ENCODE data around the gene ROBO2. TPM values are rescaled to one million over a fixed set of nuclear protein-coding genes. Genes with fewer than 3 reads are reported as not detected.

ROBO2 gene
- total RNA-seq, 1 donor from 2014 or later, result 0.79 TPM

- H3K36me3 ChIP-seq (ENCODE audit: control insufficient read depth, insufficient read depth, low read length), result no peaks in the 10 kb centered on the region
- TF ChIP-seq CTCF (IDR thresholded peaks at IDR 0.05; ENCODE audit: insufficient read depth, low read length, severe bottlenecking), result no peak
- no peak for FAIRE-seq
- no peak overlapping the region for H3K4me3 ChIP-seq (ENCODE audit: low read depth, low read length)
- no peaks in the 10 kb centered on the region for H3K27me3 ChIP-seq (ENCODE audit: control insufficient read depth, insufficient read depth, low read length)
- no peak for DNase-seq (ENCODE audit: low read depth)
Observed at GRCh38 chr3:77236118-77236517, 196.2 kb downstream of the ROBO2 start.

GRCh38 chr3:77240072-77240650 is 200.3 kb downstream of the ROBO2 start:
- FAIRE-seq (no peak), DNase-seq (ENCODE audit: low read depth) (no peak)
- H3K36me3 ChIP-seq (ENCODE audit: control insufficient read depth, insufficient read depth, low read length), result no peaks in the 10 kb centered on the region
- TF ChIP-seq CTCF (IDR thresholded peaks at IDR 0.05; ENCODE audit: insufficient read depth, low read length, severe bottlenecking), result no peak
- no peaks in the 10 kb centered on the region for H3K27me3 ChIP-seq (ENCODE audit: control insufficient read depth, insufficient read depth, low read length)
- H3K4me3 ChIP-seq (ENCODE audit: low read depth, low read length), result no peak overlapping the region

GRCh38 chr3:77242371-77242770 is 202.5 kb downstream of the ROBO2 start:
- FAIRE-seq (no peak), DNase-seq (ENCODE audit: low read depth) (no peak)
- no peak for TF ChIP-seq CTCF (IDR thresholded peaks at IDR 0.05; ENCODE audit: insufficient read depth, low read length, severe bottlenecking)
- Histone ChIP-seq H3K27me3 (ENCODE audit: control insufficient read depth, insufficient read depth, low read length) (no peaks in the 10 kb centered on the region), H3K4me3 (ENCODE audit: low read depth, low read length) (no peak overlapping the region), H3K36me3 (ENCODE audit: control insufficient read depth, insufficient read depth, low read length) (no peaks in the 10 kb centered on the region)

- H3K27me3 ChIP-seq (ENCODE audit: control insufficient read depth, insufficient read depth, low read length), result no peaks in the 10 kb centered on the region
- TF ChIP-seq CTCF (IDR thresholded peaks at IDR 0.05; ENCODE audit: insufficient read depth, low read length, severe bottlenecking), result no peak
- H3K4me3 ChIP-seq (ENCODE audit: low read depth, low read length), result no peak overlapping the region
- FAIRE-seq (no peak), DNase-seq (ENCODE audit: low read depth) (no peak)
- H3K36me3 ChIP-seq (ENCODE audit: control insufficient read depth, insufficient read depth, low read length), result no peaks in the 10 kb centered on the region
Observed at GRCh38 chr3:77244981-77245380, 205.1 kb downstream of the ROBO2 start.

- no peak for FAIRE-seq
- TF ChIP-seq CTCF (IDR thresholded peaks at IDR 0.05; ENCODE audit: insufficient read depth, low read length, severe bottlenecking), result no peak
- H3K36me3 ChIP-seq (ENCODE audit: control insufficient read depth, insufficient read depth, low read length), result no peaks in the 10 kb centered on the region
- no peak for DNase-seq (ENCODE audit: low read depth)
- no peak overlapping the region for H3K4me3 ChIP-seq (ENCODE audit: low read depth, low read length)
- H3K27me3 ChIP-seq (ENCODE audit: control insufficient read depth, insufficient read depth, low read length), result no peaks in the 10 kb centered on the region
Observed at GRCh38 chr3:77247061-77247460, 207.2 kb downstream of the ROBO2 start.

- DNase-seq (ENCODE audit: low read depth), result no peak
- TF ChIP-seq CTCF (IDR thresholded peaks at IDR 0.05; ENCODE audit: insufficient read depth, low read length, severe bottlenecking), result no peak
- Histone ChIP-seq H3K4me3 (ENCODE audit: low read depth, low read length) (no peak overlapping the region), H3K36me3 (ENCODE audit: control insufficient read depth, insufficient read depth, low read length) (no peaks in the 10 kb centered on the region), H3K27me3 (ENCODE audit: control insufficient read depth, insufficient read depth, low read length) (no peaks in the 10 kb centered on the region)
- FAIRE-seq, result no peak
Observed at GRCh38 chr3:77247817-77248216, 207.9 kb downstream of the ROBO2 start.
